Pancreas (tissue), 10 donors: ENCODE results near the gene TNFAIP3. TPM values are rescaled to one million over a fixed set of nuclear protein-coding genes. Genes with fewer than 3 reads are reported as not detected.
"Not testable (repeated sequence)": the region's sequence is repeated elsewhere in the genome, so short reads cannot be mapped to it uniquely, and the experiment has no call there.

Experiments
- ATAC-seq, 4 donors: fragments of 200-7000 bp; cut with Tn5 transposase; one replicate each; pipeline versions ENCODE4 v1.8.0 to v1.9.1; 2020; ENCODE audit warnings: mild to moderate bottlenecking in 4 of 4, moderate library complexity in 4 of 4
- DNase-seq, 6 donors: peaks; one replicate each; pipeline ENCODE4 v3.0.0-alpha.2; 2020
- FAIRE-seq: peaks from 2 replicates; lab custom pipeline; 2012; peaks lifted over from hg19 to GRCh38; lab: Jason Lieb, UNC
- H3K27ac ChIP-seq, 4 donors: fragments of 200-600 bp; sonication (generic); 1 replicate in 3 of 4; 2 replicates in 1 of 4; pipeline versions ENCODE4 v1.5.0 to v1.8.0; 2020
- H3K27me3 ChIP-seq, 4 donors: fragments of 200-600 bp; one replicate each; pipeline ENCODE4 v1.8.0; 2021
- H3K36me3 ChIP-seq, 3 donors: fragments of 200-600 bp; sonication (generic) in 1 of 3; one replicate each; pipeline versions ENCODE4 v1.5.0 to v1.8.0; 2020 to 2021
- H3K4me1 ChIP-seq, 3 donors: fragments of 200-600 bp; one replicate each; pipeline ENCODE4 v1.8.0; 2021
- H3K4me3 ChIP-seq, 4 donors: fragments of 200-600 bp; sonication (generic) in 2 of 4; one replicate each; pipeline versions ENCODE4 v1.5.0 to v1.8.0; 2020 to 2021
- H3K9me3 ChIP-seq, 4 donors: fragments of 200-600 bp; one replicate each; pipeline ENCODE4 v1.8.0; 2021
- WGBS, 2 donors: extraction: QIAGEN DNeasy Blood & Tissue Kit; methylation state at CpG; one replicate each; pipeline ENCODE4 v1.1.7; 2013; 5-methylcytosine and 5-hydroxymethylcytosine counted together
- intact Hi-C, 3 donors: fragments of 100-400 bp; cut with DNase I; formaldehyde crosslinking; loops; one replicate each; pipeline versions ENCODE4 v1.11.1 to v1.14.2; 2022
- polyA plus RNA-seq, 2 donors: library from polyadenylated mRNA; stranded (reverse); fragments of 200-250 nt; gene quantifications; one replicate each; pipeline ENCODE4 v1.2.3, GENCODE V29; 2013
- total RNA-seq, 6 donors: library from RNA; stranded (reverse); fragmentation: NEBNext Ultra II Directional in 4 of 6; extraction: Animal tissue kit (Norgen Biotek cat#: 25700) in 4 of 6; gene quantifications; one replicate each; pipeline versions ENCODE4 v1.2.1 to v1.2.4, GENCODE V29; 2021 to 2023
- TF ChIP-seq, protein P1 (sequence below), 4 donors: fragments of 200-600 bp; sonication (generic) in 3 of 4; IDR thresholded peaks; one replicate each; pipeline versions ENCODE4 v1.5.0 to v1.8.0; 2021; ENCODE audit warnings: antibody characterized with exemption in 4 of 4
- donor health status: healthy with polysubstance abuse.
- donor health status: DM: no; HTN: no; CAD: no; lungs with moderate emphysema.
- donor health status: DM: no; HTN: no; CAD: no.
- donor health status: control.
- donor health status: control.
- donor health status: Bipolar disorder and iron deficiency.
- donor health status: DM: yes; HTN: yes; CAD: no.
- donor health status: DM: no; HTN: no; CAD: no.
- donor health status: DM: no; HTN: no; CAD: no.
- donor health status: DM: yes; HTN: yes; CAD: no.

Gene TNFAIP3
- total and polyA plus RNA-seq, 8 donors, result 9.3 to 59.2 (median 14.2) TPM

GRCh38 chr6:137893726-137894125 is 26.7 kb downstream of the TNFAIP3 start:
- H3K9me3 ChIP-seq, result no peaks in the 10 kb centered on the region
- FAIRE-seq (no peak), ATAC-seq (no peak), DNase-seq (no peak)
- H3K27me3 ChIP-seq, result no peaks in the 10 kb centered on the region
- intact Hi-C loops, result no loop called here
- no peaks in the 10 kb centered on the region for H3K36me3 ChIP-seq
- WGBS, 2 donors, result 78 to 92% methylated on average over 2 of the region's 2 CpGs
- H3K4me1 ChIP-seq, result no peaks in the 10 kb centered on the region
- no peak overlapping the region for H3K27ac ChIP-seq
- no peak overlapping the region for H3K4me3 ChIP-seq
- TF ChIP-seq, protein P1, sequence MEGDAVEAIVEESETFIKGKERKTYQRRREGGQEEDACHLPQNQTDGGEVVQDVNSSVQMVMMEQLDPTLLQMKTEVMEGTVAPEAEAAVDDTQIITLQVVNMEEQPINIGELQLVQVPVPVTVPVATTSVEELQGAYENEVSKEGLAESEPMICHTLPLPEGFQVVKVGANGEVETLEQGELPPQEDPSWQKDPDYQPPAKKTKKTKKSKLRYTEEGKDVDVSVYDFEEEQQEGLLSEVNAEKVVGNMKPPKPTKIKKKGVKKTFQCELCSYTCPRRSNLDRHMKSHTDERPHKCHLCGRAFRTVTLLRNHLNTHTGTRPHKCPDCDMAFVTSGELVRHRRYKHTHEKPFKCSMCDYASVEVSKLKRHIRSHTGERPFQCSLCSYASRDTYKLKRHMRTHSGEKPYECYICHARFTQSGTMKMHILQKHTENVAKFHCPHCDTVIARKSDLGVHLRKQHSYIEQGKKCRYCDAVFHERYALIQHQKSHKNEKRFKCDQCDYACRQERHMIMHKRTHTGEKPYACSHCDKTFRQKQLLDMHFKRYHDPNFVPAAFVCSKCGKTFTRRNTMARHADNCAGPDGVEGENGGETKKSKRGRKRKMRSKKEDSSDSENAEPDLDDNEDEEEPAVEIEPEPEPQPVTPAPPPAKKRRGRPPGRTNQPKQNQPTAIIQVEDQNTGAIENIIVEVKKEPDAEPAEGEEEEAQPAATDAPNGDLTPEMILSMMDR (IDR thresholded peaks at IDR 0.05), result no peak

DNA sequence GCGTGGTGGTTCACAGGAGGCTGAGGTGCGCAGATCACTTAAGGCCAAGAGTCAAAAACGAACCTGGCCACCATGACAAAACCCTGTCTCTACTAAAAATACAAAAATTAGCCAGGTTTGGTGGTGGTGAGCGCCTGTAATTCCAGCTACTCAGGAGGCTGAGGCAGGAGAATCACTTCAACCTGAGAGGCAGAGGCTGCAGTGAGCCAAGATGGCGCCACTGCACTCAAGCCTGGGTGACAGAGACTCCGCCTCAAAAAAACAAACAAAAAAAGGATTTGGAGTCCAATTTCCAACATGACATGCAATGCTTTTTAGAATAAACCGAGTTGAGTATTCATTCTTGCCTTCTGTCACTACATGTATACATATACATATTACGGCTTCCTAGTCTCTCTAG is 27.3 kb downstream of the TNFAIP3 start:
- H3K27me3 ChIP-seq, ATAC-seq, DNase-seq, H3K27ac ChIP-seq, intact Hi-C loops, H3K9me3 ChIP-seq, H3K4me1 ChIP-seq, FAIRE-seq, H3K4me3 ChIP-seq, H3K36me3 ChIP-seq: not testable (repeated sequence)
- WGBS, 2 donors, result 74 to 79% methylated on average over 8 of the region's 8 CpGs

GRCh38 chr6:137894779-137895385 is 27.8 kb downstream of the TNFAIP3 start:
- no peaks in the 10 kb centered on the region for H3K36me3 ChIP-seq
- no peak overlapping the region for H3K4me3 ChIP-seq
- no peak for FAIRE-seq
- DNase-seq, result no peak
- H3K9me3 ChIP-seq, result no peaks in the 10 kb centered on the region
- no peaks in the 10 kb centered on the region for H3K27me3 ChIP-seq
- H3K27ac ChIP-seq, result no peak overlapping the region
- ATAC-seq, result no peak
- TF ChIP-seq, protein P1 (IDR thresholded peaks at IDR 0.05), result no peak
- no peaks in the 10 kb centered on the region for H3K4me1 ChIP-seq
- intact Hi-C loops, result no loop called here
- WGBS, 2 donors, result 80 to 81% methylated on average over 4 of the region's 4 CpGs

DNA sequence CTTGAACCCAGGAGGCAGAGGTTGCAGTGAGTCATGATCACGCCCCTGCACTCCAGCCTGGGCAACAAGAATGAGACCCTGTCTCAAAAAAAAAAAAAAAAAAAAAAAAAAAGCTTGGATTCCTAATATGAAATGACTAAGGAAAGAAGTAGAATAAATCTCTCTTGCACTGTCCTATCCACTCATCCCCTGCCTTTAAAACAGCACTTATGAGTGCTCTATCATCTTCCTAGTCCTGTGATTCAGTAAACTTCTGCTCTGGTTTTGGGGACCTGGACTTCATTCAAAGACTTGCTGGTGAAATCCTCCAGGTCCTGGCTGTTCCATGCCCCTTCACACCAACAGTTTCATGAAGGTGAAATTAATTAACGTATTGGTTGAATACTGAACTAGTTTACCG is 29.6 kb downstream of the TNFAIP3 start:
- H3K36me3 ChIP-seq, result no peaks in the 10 kb centered on the region
- WGBS, 2 donors, result 75 to 87% methylated on average over 3 of the region's 3 CpGs
- no peaks in the 10 kb centered on the region for H3K9me3 ChIP-seq
- ATAC-seq (no peak), FAIRE-seq (no peak), DNase-seq (no peak)
- no peak overlapping the region for H3K4me3 ChIP-seq
- no peak overlapping the region for H3K27ac ChIP-seq
- TF ChIP-seq, protein P1 (IDR thresholded peaks at IDR 0.05), result no peak
- no peaks in the 10 kb centered on the region for H3K27me3 ChIP-seq
- intact Hi-C loops, result no loop called here
- H3K4me1 ChIP-seq, result peaks cover 3 to 6% (median 5%) of the 10 kb centered on the region in 3 donors

DNA sequence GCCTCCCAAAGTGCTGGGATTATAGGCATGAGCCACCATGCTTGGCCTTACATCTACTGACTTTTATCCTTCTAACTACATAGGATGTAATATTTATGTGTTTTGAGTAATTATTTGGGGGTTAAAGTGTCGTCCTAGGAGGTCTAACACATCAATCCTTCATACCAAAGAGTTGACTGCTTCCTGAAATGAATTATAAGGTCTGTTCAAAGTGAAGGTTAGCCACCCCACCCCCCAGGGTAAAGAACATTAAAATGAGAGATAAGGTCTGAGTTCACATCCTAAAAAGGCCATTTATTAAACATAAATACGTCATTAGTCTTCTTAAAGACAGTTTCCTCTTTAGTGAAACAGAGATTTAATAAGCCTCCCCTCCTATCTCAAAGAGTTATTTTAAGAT is 33.8 kb downstream of the TNFAIP3 start:
- intact Hi-C loops, result no loop called here
- H3K4me1 ChIP-seq, result peaks cover 10 to 11% (median 11%) of the 10 kb centered on the region in 3 donors
- H3K27ac ChIP-seq, result peak overlapping the region in 2 of 4 donors; percentile 37 to 43
- TF ChIP-seq, protein P1 (IDR thresholded peaks at IDR 0.05), result no peak
- 37 to 41% methylated on average over 2 of the region's 2 CpGs for WGBS, 2 donors
- H3K36me3 ChIP-seq, result no peaks in the 10 kb centered on the region
- no peak for DNase-seq
- FAIRE-seq, result no peak
- H3K27me3 ChIP-seq, result no peaks in the 10 kb centered on the region
- peak in 2 of 4 donors; percentile 8 to 46 for ATAC-seq
- H3K9me3 ChIP-seq, result no peaks in the 10 kb centered on the region
- H3K4me3 ChIP-seq, result no peak overlapping the region
